Naive B cell (primary cell): Measurements from ENCODE around the gene CCDC187. TPM values are rescaled to one million over a fixed set of nuclear protein-coding genes. Genes with fewer than 3 reads are reported as not detected.
"Not testable (repeated sequence)": the region's sequence is repeated elsewhere in the genome, so short reads cannot be mapped to it uniquely, and the experiment has no call there.

ENCODE experiments used
- ATAC-seq, 2 donors: fragments of 150-1000 bp; cut with Tn5 transposase; 2 replicates each; pipeline ENCODE4 v1.10.0; 2021; ENCODE audit warnings: low read depth in 2 of 2, mild to moderate bottlenecking in 2 of 2, moderate library complexity in 2 of 2
- DNase-seq: peaks from one replicate; pipeline ENCODE4 v3.0.0; 2022
- H3K27ac Mint-ChIP-seq, 6 donors: one replicate each; pipeline ENCODE4 v1.8.0; 2020 to 2022; ENCODE audit warnings: mild to moderate bottlenecking in 6 of 6, mixed read lengths in 6 of 6, moderate library complexity in 5 of 6, inconsistent platforms in 2 of 6
- H3K27me3 Mint-ChIP-seq, 3 donors: one replicate each; pipeline ENCODE4 v1.8.0; 2021 to 2022; ENCODE audit warnings: mixed read lengths in 3 of 3, mild to moderate bottlenecking in 1 of 3
- H3K36me3 Mint-ChIP-seq, 2 donors: one replicate each; pipeline ENCODE4 v1.8.0; 2020 to 2022; ENCODE audit warnings: mixed read lengths in 2 of 2, inconsistent platforms in 1 of 2, mild to moderate bottlenecking in 1 of 2
- H3K4me1 Mint-ChIP-seq, 3 donors: one replicate each; pipeline ENCODE4 v1.8.0; 2020 to 2022; ENCODE audit warnings: mixed read lengths in 3 of 3, inconsistent platforms in 1 of 3, mild to moderate bottlenecking in 1 of 3, moderate library complexity in 1 of 3
- H3K4me3 Mint-ChIP-seq, 8 donors: one replicate each; pipeline ENCODE4 v1.8.0; 2020 to 2022; ENCODE audit warnings: mild to moderate bottlenecking in 8 of 8, mixed read lengths in 8 of 8, moderate library complexity in 8 of 8, inconsistent platforms in 2 of 8
- H3K9me3 Mint-ChIP-seq, 7 donors: one replicate each; pipeline ENCODE4 v1.8.0; 2020 to 2022; ENCODE audit warnings: mixed read lengths in 7 of 7, mild to moderate bottlenecking in 5 of 7, inconsistent platforms in 2 of 7, moderate library complexity in 1 of 7
- polyA plus RNA-seq, 6 donors: library from polyadenylated mRNA; unstranded; fragments of 300-500 nt; fragmentation: Illumina TruSeq; gene quantifications; one replicate each; pipeline ENCODE4 v1.2.3, GENCODE V29; 2021; ENCODE audit warnings: low read depth in 6 of 6

The CCDC187 gene
- polyA plus RNA-seq, 6 donors from 2014 or later = 0.38 to 4.3 (median 1.5) TPM

DNA sequence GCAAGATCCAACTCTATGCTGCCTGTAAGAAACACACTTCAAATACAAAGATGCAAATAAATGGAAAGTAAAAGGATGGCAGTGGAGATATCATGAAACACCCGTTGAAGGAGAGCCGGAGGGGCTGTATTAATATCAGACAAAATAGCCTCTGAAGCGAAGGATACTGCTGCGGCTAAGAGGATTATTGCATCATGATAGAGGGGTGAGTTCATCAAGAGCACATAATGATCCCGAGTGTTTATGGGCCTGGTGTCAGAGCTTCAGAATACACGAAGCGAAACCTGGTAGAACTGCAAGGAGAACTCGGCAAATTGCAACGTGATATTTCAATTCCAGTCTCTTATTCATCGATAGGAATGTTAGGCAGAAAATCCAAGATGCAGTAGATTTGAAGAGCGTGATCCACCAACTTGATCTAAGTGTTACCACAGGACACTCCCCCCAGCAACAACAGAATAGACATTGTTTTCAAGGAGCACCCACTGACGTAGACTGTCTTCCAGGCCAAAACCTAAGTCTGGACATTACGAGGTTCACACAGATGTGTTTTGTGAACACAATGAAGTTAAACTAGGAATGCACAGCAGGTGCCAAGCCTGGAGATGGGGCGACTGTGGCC is 30.5 kb downstream of the CCDC187 start:
- no peak for DNase-seq
- H3K9me3 Mint-ChIP-seq = no peaks in the 10 kb centered on the region

DNA sequence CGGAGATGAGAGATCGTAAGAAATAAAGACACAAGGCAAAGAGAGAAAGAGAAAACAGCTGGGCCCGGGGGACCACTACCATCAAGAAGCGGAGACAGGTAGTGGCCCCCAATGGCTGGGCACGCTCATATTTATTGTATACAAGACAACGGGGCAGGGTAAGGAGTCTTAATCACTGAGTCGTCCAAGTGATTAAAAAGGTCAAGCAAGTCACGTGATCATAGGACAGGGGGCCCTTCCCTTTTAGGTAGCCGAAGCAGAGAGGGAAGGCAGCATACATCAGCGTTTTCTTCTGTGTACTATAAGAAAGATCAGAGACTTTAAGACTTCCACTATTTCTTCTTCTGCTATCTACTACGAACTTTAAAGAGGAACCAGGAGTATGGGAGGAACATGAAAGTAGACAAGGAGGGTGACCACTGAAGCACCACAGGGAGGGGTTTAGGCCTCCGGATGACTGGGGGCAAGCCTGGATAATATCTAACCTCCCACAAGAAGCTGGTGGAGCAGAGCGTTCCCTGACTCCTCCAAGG is 33.7 kb downstream of the CCDC187 start:
- Mint-ChIP-seq H3K36me3 (no peaks in the 10 kb centered on the region), H3K4me3 (no peak overlapping the region), H3K27ac (no peak overlapping the region), H3K27me3 (peaks cover 0 to 6% (median 0%) of the 10 kb centered on the region in 3 donors), H3K4me1 (peaks cover 3 to 22% (median 17%) of the 10 kb centered on the region in 3 donors), H3K9me3 (no peaks in the 10 kb centered on the region)
- DNase-seq = no peak
- ATAC-seq = no peak

More for the DNA sequence above, 30.5 kb downstream of the CCDC187 start:
- H3K27me3 Mint-ChIP-seq = peaks cover 0 to 10% (median 0%) of the 10 kb centered on the region in 3 donors
- no peaks in the 10 kb centered on the region for H3K36me3 Mint-ChIP-seq
- H3K27ac Mint-ChIP-seq = peak overlapping the region in 2 of 6 donors; percentile 2 to 28
- no peak for ATAC-seq
- peaks cover 0 to 5% (median 0%) of the 10 kb centered on the region in 3 donors for H3K4me1 Mint-ChIP-seq
- no peak overlapping the region for H3K4me3 Mint-ChIP-seq

DNA sequence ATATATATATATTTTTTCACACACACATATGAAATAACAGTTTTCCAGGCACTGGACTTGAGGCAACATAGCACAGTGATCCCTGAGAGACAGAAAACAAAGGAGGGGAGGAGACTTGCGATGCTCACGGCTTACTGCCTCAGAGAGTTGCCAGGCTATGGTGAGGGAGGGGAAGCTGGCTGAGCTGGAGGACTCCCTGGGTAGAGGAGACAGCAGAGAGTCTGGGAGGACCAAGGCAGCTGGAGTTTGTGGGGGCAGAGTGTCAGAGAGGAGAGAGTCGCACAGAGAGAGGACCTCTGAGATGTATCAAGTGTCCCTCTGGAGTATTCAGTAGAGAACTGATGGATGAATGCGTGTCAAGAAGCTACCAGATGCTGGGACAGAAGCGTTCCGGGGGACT is 35.2 kb downstream of the CCDC187 start:
- Mint-ChIP-seq H3K27ac (peak overlapping the region in 2 of 6 donors; percentile 19 to 29), H3K27me3 (no peaks in the 10 kb centered on the region), H3K9me3 (no peaks in the 10 kb centered on the region), H3K4me3 (peak overlapping the region in 4 of 8 donors; percentile 7 to 87 (median 82)), H3K36me3 (no peaks in the 10 kb centered on the region), H3K4me1 (peaks cover 3 to 22% (median 17%) of the 10 kb centered on the region in 3 donors)
- ATAC-seq (no peak), DNase-seq (no peak)

DNA sequence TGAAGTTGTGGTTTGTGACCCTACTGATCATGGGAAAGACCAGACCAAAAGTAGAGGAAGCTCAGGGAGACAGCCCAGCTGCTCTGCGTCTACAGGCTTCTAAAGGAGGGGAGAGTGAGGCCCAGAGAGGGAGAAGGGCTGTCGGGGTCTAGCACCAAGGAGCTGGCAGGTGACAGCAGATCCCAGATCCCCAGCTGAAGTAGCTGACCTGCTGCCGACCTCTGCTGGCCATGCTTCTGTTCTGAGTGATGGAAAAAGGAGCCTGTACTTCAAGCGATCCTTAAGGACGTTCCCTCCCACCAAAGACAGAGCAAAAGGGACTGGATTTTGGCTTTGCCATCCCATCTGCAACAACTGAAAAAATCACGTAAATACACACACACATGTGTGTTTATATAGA is 35.6 kb downstream of the CCDC187 start:
- Mint-ChIP-seq H3K9me3 (no peaks in the 10 kb centered on the region), H3K4me3 (peak overlapping the region; percentile 75 to 89 (median 84)), H3K4me1 (peaks cover 3 to 22% (median 17%) of the 10 kb centered on the region in 3 donors), H3K27ac (peak overlapping the region in 4 of 6 donors; percentile 19 to 61 (median 28)), H3K27me3 (no peaks in the 10 kb centered on the region), H3K36me3 (no peaks in the 10 kb centered on the region)
- DNase-seq = no peak
- no peak for ATAC-seq

DNA sequence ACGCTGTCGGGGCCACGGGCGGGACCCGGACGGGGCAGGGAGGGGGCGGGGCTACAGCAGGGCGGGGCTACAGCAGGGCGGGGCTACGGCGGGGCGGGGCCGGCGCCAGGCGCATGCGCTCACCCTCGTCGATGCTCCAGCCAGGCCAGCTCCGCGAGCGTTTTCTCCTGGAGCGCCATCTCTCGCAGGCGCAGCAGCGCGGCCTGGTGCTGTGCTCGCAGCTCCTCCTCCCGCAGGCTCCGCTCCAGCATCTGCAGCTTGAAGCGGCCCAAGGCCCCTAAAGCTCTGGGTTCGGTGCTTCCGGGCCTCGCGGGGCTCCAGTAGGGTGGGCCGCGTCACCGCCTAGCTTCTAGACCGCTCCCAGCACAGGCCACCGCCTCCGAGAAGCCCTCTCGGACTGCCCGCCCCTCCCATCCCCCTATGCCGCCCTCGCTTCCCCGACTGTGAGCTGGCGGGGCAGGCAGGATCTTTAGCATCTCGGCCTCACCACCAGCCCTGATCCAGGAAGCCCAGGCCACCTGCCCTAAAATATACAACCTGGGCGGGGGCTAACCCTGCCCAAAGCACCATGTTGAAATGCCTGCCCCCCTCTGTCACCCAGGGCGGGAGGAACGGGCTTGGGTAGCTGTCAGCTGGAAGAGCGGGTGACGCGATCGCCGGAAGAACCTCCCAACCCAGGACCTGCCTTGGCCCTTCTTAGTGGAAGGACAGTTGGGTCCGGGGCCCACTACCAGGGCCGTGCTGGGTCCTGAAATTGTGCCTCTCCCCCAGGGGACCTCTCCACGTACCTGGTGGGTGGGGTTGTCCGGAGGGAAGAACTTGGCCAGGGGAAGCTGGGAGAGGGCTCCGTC is 36.4 kb downstream of the CCDC187 start:
- H3K4me1 Mint-ChIP-seq = peaks cover 3 to 22% (median 17%) of the 10 kb centered on the region in 3 donors
- ATAC-seq = peak; percentile 91 to 95
- no peaks in the 10 kb centered on the region for H3K9me3 Mint-ChIP-seq

DNA sequence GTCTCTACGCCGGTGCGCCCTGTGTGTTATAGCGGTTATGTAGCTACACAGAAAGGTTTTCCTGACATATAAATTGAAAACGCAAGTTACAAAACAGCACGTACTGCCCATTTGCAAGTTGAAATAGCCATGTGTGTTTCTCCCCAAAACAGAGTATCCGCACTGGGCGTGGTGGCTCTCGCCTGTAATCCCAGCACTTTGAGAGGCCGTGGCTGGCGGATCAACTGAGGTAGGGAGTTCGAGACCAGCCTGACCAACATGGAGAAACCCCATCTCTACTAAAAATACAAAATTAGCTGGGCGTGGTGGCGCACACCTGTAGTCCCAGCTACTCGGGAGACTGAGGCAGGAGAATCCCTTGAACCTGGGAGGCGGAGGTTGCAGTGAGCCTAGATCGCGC is 37.3 kb downstream of the CCDC187 start:
- H3K9me3 Mint-ChIP-seq, H3K27me3 Mint-ChIP-seq, H3K36me3 Mint-ChIP-seq, DNase-seq, ATAC-seq: not testable (repeated sequence)
- Mint-ChIP-seq H3K4me3 (peak overlapping the region; percentile 58 to 85 (median 78)), H3K4me1 (peaks cover 3 to 22% (median 17%) of the 10 kb centered on the region in 3 donors), H3K27ac (peak overlapping the region in 2 of 6 donors; percentile 29 to 63)

More for the DNA sequence above, 36.4 kb downstream of the CCDC187 start:
- Mint-ChIP-seq H3K4me3 (peak overlapping the region; percentile 75 to 89 (median 84)), H3K36me3 (no peaks in the 10 kb centered on the region), H3K27ac (peak overlapping the region; percentile 26 to 92 (median 51)), H3K27me3 (no peaks in the 10 kb centered on the region)
- DNase-seq = peak; percentile 72

DNA sequence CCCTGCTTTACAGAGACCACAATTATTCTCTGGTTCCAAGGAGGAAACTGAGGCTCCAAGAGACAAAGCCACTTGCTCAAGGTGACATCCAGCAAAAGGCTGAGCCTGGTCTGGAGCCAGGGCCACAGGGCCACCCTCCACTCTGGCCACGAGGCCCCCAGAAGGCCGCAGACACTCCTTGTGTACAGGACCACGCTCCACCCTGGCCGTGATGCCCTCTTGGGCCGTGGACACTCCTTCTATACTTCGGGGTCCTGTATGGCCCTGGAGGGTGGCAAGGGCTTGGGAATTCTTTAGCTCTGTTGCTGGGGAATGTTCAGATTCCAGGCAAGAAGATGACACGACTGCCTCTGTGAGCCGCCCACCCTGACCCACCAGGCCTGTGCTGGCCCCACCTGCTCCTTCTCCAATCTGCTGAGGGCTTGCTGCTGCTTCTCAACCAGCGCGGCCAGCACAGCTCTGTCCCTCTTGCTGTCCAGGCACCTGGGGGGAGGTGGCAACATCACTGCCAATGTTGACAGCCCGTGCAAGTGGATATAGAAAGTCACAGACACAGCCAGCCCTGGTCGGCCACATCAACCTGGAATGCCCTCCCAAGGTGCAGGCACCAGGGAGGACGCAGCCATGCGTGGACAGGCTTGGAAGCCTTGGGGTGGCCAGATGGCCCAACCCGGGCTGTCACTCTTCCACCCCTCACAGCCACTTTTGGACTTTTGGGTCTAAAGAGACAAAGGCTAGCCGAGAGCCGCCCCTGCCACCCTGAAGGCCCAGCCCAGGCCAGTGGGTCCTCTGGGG is 38.1 kb downstream of the CCDC187 start:
- no peaks in the 10 kb centered on the region for H3K9me3 Mint-ChIP-seq
- H3K27ac Mint-ChIP-seq = no peak overlapping the region
- no peaks in the 10 kb centered on the region for H3K27me3 Mint-ChIP-seq
- no peaks in the 10 kb centered on the region for H3K36me3 Mint-ChIP-seq
- DNase-seq (no peak), ATAC-seq (no peak)
- peaks cover 3 to 22% (median 17%) of the 10 kb centered on the region in 3 donors for H3K4me1 Mint-ChIP-seq
- H3K4me3 Mint-ChIP-seq = no peak overlapping the region

DNA sequence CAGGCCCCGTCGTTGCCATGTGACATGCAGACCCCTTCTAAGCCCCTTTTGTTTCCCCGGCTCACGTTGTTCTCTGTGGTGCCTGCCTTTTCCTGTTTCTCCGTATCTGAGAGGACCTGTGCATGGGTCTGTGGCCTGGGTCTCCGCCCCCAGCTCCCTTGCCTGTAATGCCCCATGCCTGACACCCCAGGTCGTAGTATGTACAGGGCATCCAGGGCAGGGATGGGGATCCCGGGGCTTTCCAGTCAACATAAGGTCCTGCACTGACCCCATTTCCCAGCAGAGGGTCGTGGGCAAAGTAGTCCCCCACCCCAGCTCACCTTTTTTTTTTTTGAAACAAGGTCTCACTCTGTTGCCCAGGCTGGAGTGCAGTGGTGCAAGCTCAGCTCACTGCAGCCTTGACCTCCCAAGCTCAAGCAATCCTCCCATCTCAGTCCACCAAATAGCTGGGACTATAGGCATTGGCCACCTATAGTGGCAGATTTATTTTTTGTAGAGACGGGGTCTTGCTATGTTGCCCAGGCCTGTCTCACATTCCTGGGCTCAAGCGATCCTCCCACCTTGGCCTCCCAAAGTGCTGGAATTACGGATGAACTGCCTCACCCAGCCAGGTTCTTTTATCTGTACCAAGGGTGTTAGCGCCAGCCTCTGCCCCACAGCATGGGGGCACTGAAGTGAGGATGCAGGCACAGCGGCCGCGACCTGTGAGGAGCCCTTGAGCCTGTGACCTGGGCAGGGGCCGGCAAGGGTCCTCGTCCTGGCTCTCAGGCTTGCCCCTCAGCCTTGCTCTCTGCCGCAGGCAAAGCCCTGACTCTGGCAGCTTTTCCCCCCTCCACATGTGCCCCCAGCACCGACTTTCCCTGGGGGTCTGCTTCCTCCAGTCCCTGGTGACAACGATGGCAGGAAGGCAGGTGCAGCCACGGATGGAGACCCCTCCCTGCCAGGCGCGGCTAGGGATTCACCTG is 39.2 kb downstream of the CCDC187 start:
- Mint-ChIP-seq H3K9me3 (no peaks in the 10 kb centered on the region), H3K27ac (no peak overlapping the region), H3K27me3 (peaks cover 0 to 6% (median 0%) of the 10 kb centered on the region in 3 donors), H3K4me3 (no peak overlapping the region), H3K36me3 (no peaks in the 10 kb centered on the region), H3K4me1 (peaks cover 3 to 22% (median 17%) of the 10 kb centered on the region in 3 donors)
- DNase-seq = no peak
- ATAC-seq = no peak

DNA sequence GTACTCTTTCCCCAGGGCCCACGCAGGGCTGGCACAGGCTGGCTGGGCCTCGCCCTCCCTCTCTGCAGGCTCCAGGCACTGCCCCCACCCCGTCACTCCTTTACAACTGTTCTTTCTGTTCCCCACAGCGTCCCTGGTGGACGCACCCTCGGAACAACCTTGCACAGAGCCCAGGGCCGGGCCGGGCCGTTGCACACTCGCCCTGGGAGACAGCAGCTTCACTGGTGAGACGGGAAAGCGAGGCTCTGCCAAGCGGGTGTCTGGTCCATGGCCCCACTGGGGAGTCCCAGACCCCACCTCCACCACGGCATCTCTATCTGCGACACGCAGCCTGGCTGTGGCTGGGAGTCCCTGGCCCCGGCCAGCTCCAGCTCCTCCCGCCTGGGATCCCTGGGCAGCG is 39.9 kb downstream of the CCDC187 start:
- H3K36me3 Mint-ChIP-seq = no peaks in the 10 kb centered on the region
- H3K4me1 Mint-ChIP-seq = peaks cover 3 to 22% (median 17%) of the 10 kb centered on the region in 3 donors
- no peak for ATAC-seq
- no peak for DNase-seq
- no peak overlapping the region for H3K4me3 Mint-ChIP-seq
- peaks cover 0 to 6% (median 0%) of the 10 kb centered on the region in 3 donors for H3K27me3 Mint-ChIP-seq
- no peak overlapping the region for H3K27ac Mint-ChIP-seq
- H3K9me3 Mint-ChIP-seq = no peaks in the 10 kb centered on the region

DNA sequence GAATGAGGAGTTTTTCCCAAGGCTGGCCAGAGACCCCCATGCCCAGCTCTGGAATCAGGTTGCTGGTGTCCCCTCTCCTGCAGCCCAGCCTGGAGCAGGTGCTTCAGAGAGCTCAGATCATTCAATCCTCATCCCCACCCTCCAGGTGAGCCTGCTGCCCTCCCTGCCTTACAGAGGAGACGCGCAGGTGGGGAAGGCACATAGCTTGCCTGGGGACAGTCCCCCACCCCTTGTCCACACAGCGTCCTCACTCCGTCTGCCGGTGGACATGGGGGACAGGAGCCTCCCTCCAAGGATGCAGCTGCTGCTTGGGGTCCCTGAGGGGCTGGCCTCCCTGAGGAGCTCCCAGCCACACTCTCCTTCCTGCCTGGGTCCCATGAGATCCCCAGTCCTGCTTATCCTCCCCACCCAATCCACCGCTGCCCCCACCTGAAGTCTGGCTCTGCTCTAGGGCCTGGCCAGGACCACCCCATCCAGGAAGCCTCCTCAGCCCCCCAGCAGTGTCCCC is 41.2 kb downstream of the CCDC187 start:
- peaks cover 0 to 11% (median 0%) of the 10 kb centered on the region in 3 donors for H3K27me3 Mint-ChIP-seq
- ATAC-seq = no peak
- no peak overlapping the region for H3K27ac Mint-ChIP-seq

DNA sequence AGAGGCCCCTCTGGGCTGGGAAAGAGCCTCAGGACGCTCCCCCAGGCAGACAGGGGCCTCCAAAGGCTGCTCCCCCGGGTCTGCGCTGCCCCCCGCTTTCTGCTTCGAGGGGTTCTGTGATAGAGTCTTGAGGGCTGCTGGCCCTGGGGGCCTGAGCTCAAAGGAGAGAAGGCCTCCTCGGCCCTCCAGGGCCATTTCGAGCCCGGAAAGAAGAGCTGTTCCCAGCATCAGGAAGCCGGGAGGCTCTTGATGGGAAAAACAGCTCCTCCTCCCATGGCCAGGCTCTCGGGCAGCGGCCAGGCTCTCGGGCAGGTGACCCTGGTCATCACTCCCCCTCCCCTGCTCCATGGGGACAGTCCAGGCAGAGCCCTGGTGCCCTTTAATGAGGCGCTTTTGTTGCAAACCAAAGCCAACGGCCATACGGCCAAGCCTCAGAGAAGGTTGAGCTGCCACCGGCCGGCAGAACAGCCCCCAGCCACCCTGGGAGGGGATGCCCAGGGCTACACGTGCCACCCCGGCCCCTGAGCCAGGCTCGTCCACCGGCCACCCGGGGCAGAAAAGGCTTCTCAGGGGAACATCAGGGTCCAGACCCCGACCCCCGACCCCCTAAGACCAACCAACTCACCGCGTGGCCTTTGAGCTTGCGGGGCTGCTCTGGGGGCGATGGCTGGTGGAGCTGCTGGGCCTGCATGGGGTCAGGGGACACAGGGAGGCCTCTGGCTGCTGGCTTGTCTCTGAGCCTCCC is 42.0 kb downstream of the CCDC187 start:
- peaks cover 0 to 5% (median 4%) of the 10 kb centered on the region in 3 donors for H3K4me1 Mint-ChIP-seq
- DNase-seq = no peak
- H3K36me3 Mint-ChIP-seq = no peaks in the 10 kb centered on the region
- H3K27me3 Mint-ChIP-seq = peaks cover 0 to 11% (median 0%) of the 10 kb centered on the region in 3 donors
- no peak overlapping the region for H3K4me3 Mint-ChIP-seq
- no peak overlapping the region for H3K27ac Mint-ChIP-seq
- ATAC-seq = no peak
- H3K9me3 Mint-ChIP-seq = no peaks in the 10 kb centered on the region

More for the DNA sequence above, 41.2 kb downstream of the CCDC187 start:
- H3K36me3 Mint-ChIP-seq = no peaks in the 10 kb centered on the region
- no peak overlapping the region for H3K4me3 Mint-ChIP-seq
- H3K4me1 Mint-ChIP-seq = peaks cover 2 to 12% (median 10%) of the 10 kb centered on the region in 3 donors
- H3K9me3 Mint-ChIP-seq = no peaks in the 10 kb centered on the region
- no peak for DNase-seq
